Lung (tissue), 12 donors: ENCODE data around the gene FNDC5. TPM values are rescaled to one million over a fixed set of nuclear protein-coding genes. Genes with fewer than 3 reads are reported as not detected.

Experiments used
- ATAC-seq: fragments of 200-7000 bp; cut with Tn5 transposase; one replicate; pipeline ENCODE4 v1.9.1; 2020; ENCODE audit warnings: moderate number of reproducible peaks; ENCODE audit not compliant: insufficient read depth, low FRiP score
- DNase-seq, 3 donors: peaks; one replicate each; pipeline ENCODE4 v3.0.0-alpha.2; 2013 to 2017
- H3K27ac ChIP-seq, 2 donors: one replicate each; pipeline ENCODE4 v1.5.1; 2013; ENCODE audit warnings: mild to moderate bottlenecking in 2 of 2, moderate library complexity in 2 of 2, control low read depth in 1 of 2, inconsistent platforms in 1 of 2, low read depth in 1 of 2, low read length in 1 of 2
- H3K27me3 ChIP-seq, 3 donors: one replicate each; pipeline ENCODE4 v1.5.1; 2013; ENCODE audit warnings: low read length in 2 of 3; ENCODE audit not compliant: control insufficient read depth in 3 of 3, insufficient read depth in 3 of 3
- H3K36me3 ChIP-seq, 4 donors: one replicate each; pipeline ENCODE4 v1.5.1; 2013; ENCODE audit warnings: low read length in 4 of 4, mild to moderate bottlenecking in 1 of 4, moderate library complexity in 1 of 4; ENCODE audit not compliant: control insufficient read depth in 4 of 4, insufficient read depth in 4 of 4
- H3K4me1 ChIP-seq, 5 donors: one replicate each; pipeline ENCODE4 v1.5.1; 2013; ENCODE audit warnings: low read length in 5 of 5, mild to moderate bottlenecking in 2 of 5, moderate library complexity in 1 of 5; ENCODE audit not compliant: control insufficient read depth in 5 of 5, insufficient read depth in 5 of 5
- H3K4me3 ChIP-seq: one replicate; pipeline ENCODE4 v1.5.1; 2013; ENCODE audit warnings: mild to moderate bottlenecking, control low read depth, moderate library complexity
- H3K9ac ChIP-seq, 2 donors: one replicate each; pipeline ENCODE4 v1.5.1; 2013; ENCODE audit warnings: low read length in 2 of 2, control low read depth in 1 of 2; ENCODE audit not compliant: insufficient read depth in 1 of 2
- H3K9me3 ChIP-seq, 4 donors: one replicate each; pipeline ENCODE4 v1.5.1; 2013; ENCODE audit warnings: low read length in 3 of 4, mild to moderate bottlenecking in 1 of 4, moderate library complexity in 1 of 4; ENCODE audit not compliant: control insufficient read depth in 4 of 4, insufficient read depth in 3 of 4
- WGBS, 2 donors: extraction: QIAGEN DNeasy Blood & Tissue Kit; methylation state at CpG; one replicate each; pipeline ENCODE4 v1.1.7; 2013; 5-methylcytosine and 5-hydroxymethylcytosine counted together
- polyA plus RNA-seq, 2 donors: library from polyadenylated mRNA; stranded (reverse); fragments of 200-250 nt; gene quantifications; one replicate each; pipeline ENCODE4 v1.2.1, GENCODE V29; 2013
- total RNA-seq, 2 donors: library from RNA; depleted of rRNA in 1 of 2; stranded (reverse); fragments of >200 nt in 1 of 2; gene quantifications; one replicate each; pipeline ENCODE4 v1.2.1, GENCODE V29; 2014 to 2021
- TF ChIP-seq, protein P1 (sequence below): IDR thresholded peaks from 2 replicates; pipeline ENCODE4 v1.5.1; 2012; ENCODE audit warnings: mild to moderate bottlenecking; ENCODE audit errors: control extremely low read depth, extremely low read depth
- donor health status: control.
- donor health status: control.
- donor health status: Bipolar disorder and iron deficiency.
- donor health status: healthy.
- donor health status: DM: yes; HTN: yes; CAD: no.

The FNDC5 gene
- total and polyA plus RNA-seq, 4 donors, result 0.10 to 5.3 (median 0.25) TPM

DNA sequence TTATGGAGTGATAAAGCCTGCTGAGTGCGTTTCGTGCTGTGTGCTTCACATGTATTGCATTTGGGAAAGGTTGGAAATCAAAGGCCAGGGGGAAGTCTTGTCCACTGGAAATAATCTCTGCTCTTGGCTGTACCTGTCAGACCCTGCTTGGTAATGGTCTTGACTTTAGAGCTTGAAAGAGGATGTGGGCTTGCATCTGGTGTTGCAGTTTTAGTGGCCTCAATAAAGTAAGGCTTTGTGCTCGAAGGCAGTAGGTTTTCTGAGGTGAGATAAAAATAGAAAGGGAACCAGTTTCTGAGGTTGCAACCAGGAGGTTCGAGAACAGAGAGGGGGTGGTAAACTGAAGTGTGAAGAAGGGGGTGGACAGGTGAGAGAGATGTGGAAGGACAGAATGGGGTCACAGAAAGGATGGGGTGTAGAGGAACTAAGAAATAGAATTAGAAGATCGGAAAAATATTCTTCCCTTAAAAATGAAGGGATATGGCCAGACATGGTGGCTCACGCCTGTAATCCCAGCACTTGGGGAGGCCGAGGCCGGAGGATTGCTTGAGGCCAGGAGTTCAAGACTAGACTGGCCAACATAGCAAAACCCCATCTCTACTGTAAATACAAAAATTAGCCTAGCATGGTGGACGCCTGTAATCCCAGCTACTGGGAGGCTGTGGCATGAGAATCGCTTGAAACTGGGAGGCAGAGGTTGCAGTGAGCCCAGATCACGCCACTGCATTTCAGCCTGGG is 51.7 kb downstream of the FNDC5 start:
- TF ChIP-seq, protein P1, sequence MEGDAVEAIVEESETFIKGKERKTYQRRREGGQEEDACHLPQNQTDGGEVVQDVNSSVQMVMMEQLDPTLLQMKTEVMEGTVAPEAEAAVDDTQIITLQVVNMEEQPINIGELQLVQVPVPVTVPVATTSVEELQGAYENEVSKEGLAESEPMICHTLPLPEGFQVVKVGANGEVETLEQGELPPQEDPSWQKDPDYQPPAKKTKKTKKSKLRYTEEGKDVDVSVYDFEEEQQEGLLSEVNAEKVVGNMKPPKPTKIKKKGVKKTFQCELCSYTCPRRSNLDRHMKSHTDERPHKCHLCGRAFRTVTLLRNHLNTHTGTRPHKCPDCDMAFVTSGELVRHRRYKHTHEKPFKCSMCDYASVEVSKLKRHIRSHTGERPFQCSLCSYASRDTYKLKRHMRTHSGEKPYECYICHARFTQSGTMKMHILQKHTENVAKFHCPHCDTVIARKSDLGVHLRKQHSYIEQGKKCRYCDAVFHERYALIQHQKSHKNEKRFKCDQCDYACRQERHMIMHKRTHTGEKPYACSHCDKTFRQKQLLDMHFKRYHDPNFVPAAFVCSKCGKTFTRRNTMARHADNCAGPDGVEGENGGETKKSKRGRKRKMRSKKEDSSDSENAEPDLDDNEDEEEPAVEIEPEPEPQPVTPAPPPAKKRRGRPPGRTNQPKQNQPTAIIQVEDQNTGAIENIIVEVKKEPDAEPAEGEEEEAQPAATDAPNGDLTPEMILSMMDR, result no peak
- Histone ChIP-seq H3K4me1 (peaks cover 4 to 24% (median 8%) of the 10 kb centered on the region in 5 donors), H3K4me3 (no peak overlapping the region), H3K9ac (peak overlapping the region in 1 of 2 donors; percentile 87), H3K36me3 (peaks cover 0 to 4% (median 0%) of the 10 kb centered on the region in 4 donors), H3K27me3 (no peaks in the 10 kb centered on the region), H3K27ac (peak overlapping the region; percentile 3 to 95), H3K9me3 (no peaks in the 10 kb centered on the region)
- ATAC-seq (no peak), DNase-seq (peak in 1 of 3 donors; percentile 17)
- WGBS, 2 donors, result 66 to 71% methylated on average over 11 of the region's 11 CpGs

DNA sequence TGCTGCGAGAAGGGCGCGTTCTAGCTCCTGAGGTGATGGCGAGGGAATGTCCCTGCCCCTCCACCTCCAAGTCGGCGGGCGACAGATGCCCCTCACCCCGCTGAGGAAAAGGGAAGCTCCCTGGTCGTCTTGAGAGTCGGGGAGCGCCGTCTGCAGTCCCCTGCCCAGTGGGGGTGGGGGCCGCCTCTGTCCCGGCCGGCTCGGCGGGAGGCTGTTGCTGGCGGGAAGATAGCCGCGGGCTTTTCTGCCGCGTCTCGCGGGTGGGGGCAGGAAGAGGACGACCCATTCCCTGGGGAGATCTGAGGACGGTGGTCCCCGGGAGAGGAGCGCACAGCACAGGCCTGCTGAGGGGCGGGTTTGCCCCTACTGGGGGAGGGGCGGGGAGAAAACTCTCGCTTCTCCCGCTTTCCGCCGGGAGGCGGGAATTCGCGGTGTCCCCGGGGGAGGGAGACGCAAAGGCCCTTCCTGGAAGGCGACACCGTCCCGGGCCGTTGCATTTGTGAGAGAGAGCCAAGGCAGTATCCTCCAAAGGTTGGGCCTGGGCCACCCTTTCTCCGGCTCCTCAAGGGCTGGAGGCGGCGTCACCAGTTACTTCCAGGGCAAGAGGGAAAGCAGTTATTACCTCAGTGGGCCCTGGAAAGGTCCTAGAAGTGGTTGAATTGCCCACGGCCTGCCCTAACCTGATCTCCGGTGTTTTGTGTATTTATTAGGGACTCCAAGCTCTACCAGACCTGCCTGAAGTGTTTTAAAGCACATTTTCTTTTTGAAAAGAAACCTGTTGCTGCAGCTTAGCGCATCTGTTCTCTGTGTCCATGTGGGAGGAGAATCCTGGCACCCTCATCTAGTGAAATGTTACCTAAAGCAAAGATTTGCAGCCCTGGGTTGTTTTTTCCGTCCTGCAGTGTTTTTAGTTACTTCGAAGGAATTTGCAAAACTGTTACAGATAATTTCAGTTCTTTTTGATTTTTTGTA is 52.6 kb downstream of the FNDC5 start:
- H3K36me3 ChIP-seq, result peaks cover 0 to 4% (median 0%) of the 10 kb centered on the region in 4 donors
- H3K4me1 ChIP-seq, result peaks cover 4 to 24% (median 8%) of the 10 kb centered on the region in 5 donors
- DNase-seq (peak; percentile 87 to 88 (median 87)), ATAC-seq (peak; percentile 8)
- H3K9me3 ChIP-seq, result no peaks in the 10 kb centered on the region
- TF ChIP-seq, protein P1, result no peak
- no peaks in the 10 kb centered on the region for H3K27me3 ChIP-seq
- peak overlapping the region; percentile 92 to 95 for H3K27ac ChIP-seq
- WGBS, 2 donors, result 1% methylated on average over 50 to 51 of the region's 51 CpGs
- peak overlapping the region; percentile 67 for H3K4me3 ChIP-seq
- H3K9ac ChIP-seq, result peak overlapping the region; percentile 76 to 87

DNA sequence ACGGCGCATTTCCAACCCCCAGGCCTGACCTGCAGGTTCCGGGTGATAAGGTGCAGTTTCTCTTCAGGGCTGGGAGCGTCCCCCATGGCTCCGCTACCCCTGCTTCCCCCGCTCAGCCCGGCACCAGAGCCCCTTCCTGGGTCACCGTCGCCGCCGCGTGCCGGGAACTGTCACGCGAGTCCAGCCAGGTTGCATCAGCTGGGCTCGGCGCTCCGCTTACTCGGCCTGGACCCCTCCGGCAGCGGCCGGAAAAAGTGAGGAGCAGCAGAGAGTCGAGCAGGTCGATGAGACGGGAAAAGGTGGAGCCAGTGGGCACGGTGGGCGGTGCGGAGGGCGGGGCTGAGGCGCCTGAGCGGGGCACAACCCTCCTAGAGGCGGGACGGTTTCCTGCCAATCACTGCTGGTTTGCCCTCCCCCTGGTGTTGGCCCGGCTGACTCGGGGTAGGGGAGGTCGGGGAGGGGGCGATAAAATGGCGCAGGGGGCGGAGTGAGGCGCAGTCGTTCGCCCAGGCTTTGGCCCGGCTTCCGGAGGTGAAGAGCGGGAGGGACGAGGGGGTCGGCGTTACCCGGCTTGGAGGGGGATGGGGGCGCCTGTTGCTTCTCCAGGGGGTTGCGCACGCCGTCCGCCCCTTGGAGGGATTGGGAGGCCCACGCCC is 53.4 kb downstream of the FNDC5 start, which contains the start of the genes S100PBP and YARS1:
S100PBP (plus strand) TSS at position 495 of the 656 bp plus-strand sequence. CDS start 8,447 bp downstream, outside the sequence.
YARS1 (minus strand) TSS at position 200 of the 656 bp plus-strand sequence; CDS start at position 86, 114 bp downstream.
- Histone ChIP-seq H3K9me3 (no peaks in the 10 kb centered on the region), H3K27ac (peak within 1 kb of the TSS; percentile 97), H3K4me3 (peak within 1 kb of the TSS; percentile 91), H3K4me1 (peaks cover 4 to 24% (median 8%) of the 10 kb centered on the region in 5 donors), H3K27me3 (no peaks in the 10 kb centered on the region), H3K9ac (peak within 1 kb of the TSS; percentile 76 to 88), H3K36me3 (no peaks in the 10 kb centered on the region)
- TF ChIP-seq, protein P1, result no peak
- WGBS, 2 donors, result 0 to 1% methylated on average over 50 to 55 of the region's 55 CpGs
- DNase-seq (peak; percentile 99 to 100 (median 100)), ATAC-seq (peak; percentile 98)
